Pulmonary artery endothelial cell (primary cell): ENCODE results near the gene GNG5. TPM values are rescaled to one million over a fixed set of nuclear protein-coding genes. Genes with fewer than 3 reads are reported as not detected.
"Not testable (repeated sequence)": the region's sequence is repeated elsewhere in the genome, so short reads cannot be mapped to it uniquely, and the experiment has no call there.

Source experiments
- DNase-seq: peaks from one replicate; pipeline ENCODE4 v3.0.0-alpha.2; 2011; ENCODE audit warnings: low read depth, low spot score
- total RNA-seq: library from RNA; depleted of rRNA; stranded (reverse); fragments of >200 nt; gene quantifications from 2 replicates; pipeline ENCODE4 v1.2.3, GENCODE V29; 2014

The GNG5 gene
- 17.2 and 20.1 TPM in 2 replicates for total RNA-seq

- DNase-seq: peak; percentile 81
Observed at GRCh38 chr1:84506002-84506728, at the start of gene GNG5, which contains the start of gene SPATA1. GNG5 (minus strand) TSS chr1:84506581; CDS start chr1:84506091, 490 bp downstream. SPATA1 (plus strand) TSS chr1:84506386; CDS start chr1:84516360, 9,974 bp downstream.

GRCh38 chr1:84550826-84551225 is 44.4 kb upstream of the GNG5 start:
- no peak for DNase-seq

GRCh38 chr1:84541679-84542078 is 35.3 kb upstream of the GNG5 start:
- no peak for DNase-seq

- no peak for DNase-seq
Observed at GRCh38 chr1:84540759-84541158, 34.4 kb upstream of the GNG5 start.

GRCh38 chr1:84539972-84540371 is 33.6 kb upstream of the GNG5 start:
- DNase-seq: no peak

- DNase-seq: no peak
Observed at GRCh38 chr1:84538599-84538998, 32.2 kb upstream of the GNG5 start.

- DNase-seq: no peak
Observed at GRCh38 chr1:84525779-84526178, 19.4 kb upstream of the GNG5 start.

GRCh38 chr1:84524590-84524989 is 18.2 kb upstream of the GNG5 start:
- no peak for DNase-seq

- DNase-seq: no peak
Observed at GRCh38 chr1:84510668-84511067, 4.3 kb upstream of the GNG5 start.

- DNase-seq: no peak
Observed at GRCh38 chr1:84510165-84510564, 3.8 kb upstream of the GNG5 start.

- DNase-seq: no peak
Observed at GRCh38 chr1:84509029-84509428, 2.6 kb upstream of the GNG5 start.

GRCh38 chr1:84508510-84508909 is 2.1 kb upstream of the GNG5 start:
- no peak for DNase-seq

- not testable (repeated sequence) for DNase-seq
Observed at GRCh38 chr1:84507887-84508286, 1.5 kb upstream of the GNG5 start.

GRCh38 chr1:84506729-84507453 is 510 bp upstream of the GNG5 start:
- no peak for DNase-seq

GRCh38 chr1:84505493-84506001 is 834 bp downstream of the GNG5 start:
- peak; percentile 15 for DNase-seq

- no peak for DNase-seq
Observed at GRCh38 chr1:84504580-84505492, 1.5 kb downstream of the GNG5 start.

GRCh38 chr1:84502927-84503326 is 3.5 kb downstream of the GNG5 start:
- no peak for DNase-seq

GRCh38 chr1:84497631-84498275 is 8.6 kb downstream of the GNG5 start:
- no peak for DNase-seq

- no peak for DNase-seq
Observed at GRCh38 chr1:84496498-84496897, 9.9 kb downstream of the GNG5 start.

- DNase-seq: no peak
Observed at GRCh38 chr1:84493747-84494146, 12.6 kb downstream of the GNG5 start.

GRCh38 chr1:84492726-84493125 is 13.7 kb downstream of the GNG5 start:
- DNase-seq: no peak
